Measurements from ENCODE around the gene CCK. TPM values are rescaled to one million over a fixed set of nuclear protein-coding genes. Genes with fewer than 3 reads are reported as not detected.
A peak's percentile ranks its signal among the peaks of the same experiment; 100 is the strongest.

The CCK gene
- total RNA-seq, 1 donor from 2014 or later: not detected

GRCh38 chr3:42250761-42251160, 15.2 kb downstream of the CCK start:
- Mint-ChIP-seq H3K9me3 (no peaks in the 10 kb centered on the region), H3K4me3 (no peak overlapping the region), H3K36me3 (ENCODE audit: low read depth) (no peaks in the 10 kb centered on the region), H3K4me1 (peaks cover 4% of the 10 kb centered on the region), H3K27me3 (ENCODE audit: low read depth) (peaks cover 65% of the 10 kb centered on the region), H3K27ac (ENCODE audit: unreplicated experiment) (no peak overlapping the region)
- DNase-seq (ENCODE audit: low read depth, low spot score): no peak
- TF ChIP-seq, protein P1, sequence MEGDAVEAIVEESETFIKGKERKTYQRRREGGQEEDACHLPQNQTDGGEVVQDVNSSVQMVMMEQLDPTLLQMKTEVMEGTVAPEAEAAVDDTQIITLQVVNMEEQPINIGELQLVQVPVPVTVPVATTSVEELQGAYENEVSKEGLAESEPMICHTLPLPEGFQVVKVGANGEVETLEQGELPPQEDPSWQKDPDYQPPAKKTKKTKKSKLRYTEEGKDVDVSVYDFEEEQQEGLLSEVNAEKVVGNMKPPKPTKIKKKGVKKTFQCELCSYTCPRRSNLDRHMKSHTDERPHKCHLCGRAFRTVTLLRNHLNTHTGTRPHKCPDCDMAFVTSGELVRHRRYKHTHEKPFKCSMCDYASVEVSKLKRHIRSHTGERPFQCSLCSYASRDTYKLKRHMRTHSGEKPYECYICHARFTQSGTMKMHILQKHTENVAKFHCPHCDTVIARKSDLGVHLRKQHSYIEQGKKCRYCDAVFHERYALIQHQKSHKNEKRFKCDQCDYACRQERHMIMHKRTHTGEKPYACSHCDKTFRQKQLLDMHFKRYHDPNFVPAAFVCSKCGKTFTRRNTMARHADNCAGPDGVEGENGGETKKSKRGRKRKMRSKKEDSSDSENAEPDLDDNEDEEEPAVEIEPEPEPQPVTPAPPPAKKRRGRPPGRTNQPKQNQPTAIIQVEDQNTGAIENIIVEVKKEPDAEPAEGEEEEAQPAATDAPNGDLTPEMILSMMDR (conservative IDR thresholded peaks at IDR 0.05): no peak

DNA sequence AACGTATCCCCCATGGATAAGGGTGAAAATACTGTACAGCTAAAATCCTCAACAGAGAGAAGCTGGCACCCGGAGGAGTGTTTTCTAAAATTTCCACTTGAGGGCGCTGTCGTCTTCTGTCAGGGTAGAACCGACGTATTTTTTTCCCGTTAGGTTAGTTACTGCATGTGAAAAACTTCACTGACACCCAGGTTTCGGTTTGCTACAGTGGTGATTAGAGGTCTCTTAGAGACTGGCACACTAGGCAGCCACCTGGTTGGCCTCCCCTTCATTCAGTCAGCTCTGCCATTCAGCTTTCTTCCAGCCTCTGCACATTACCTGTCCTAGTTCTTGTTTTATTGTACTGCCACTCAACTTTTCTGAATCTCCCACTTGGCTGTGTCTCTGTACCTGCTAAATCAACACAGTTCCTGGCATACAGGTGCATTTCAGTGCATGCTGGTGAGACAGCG, 18.4 kb downstream of the CCK start:
- peaks cover 4% of the 10 kb centered on the region for H3K4me1 Mint-ChIP-seq
- no peaks in the 10 kb centered on the region for H3K36me3 Mint-ChIP-seq (ENCODE audit: low read depth)
- TF ChIP-seq, protein P1 (conservative IDR thresholded peaks at IDR 0.05): peak; percentile 90
- no peak overlapping the region for H3K27ac Mint-ChIP-seq (ENCODE audit: unreplicated experiment)
- peak; percentile 63 for DNase-seq (ENCODE audit: low read depth, low spot score)
- no peaks in the 10 kb centered on the region for H3K9me3 Mint-ChIP-seq
- peaks cover 49% of the 10 kb centered on the region for H3K27me3 Mint-ChIP-seq (ENCODE audit: low read depth)
- H3K4me3 Mint-ChIP-seq: no peak overlapping the region

- TF ChIP-seq, protein P1 (conservative IDR thresholded peaks at IDR 0.05): no peak
- no peak overlapping the region for H3K4me3 Mint-ChIP-seq
- no peak for DNase-seq (ENCODE audit: low read depth, low spot score)
- H3K27me3 Mint-ChIP-seq (ENCODE audit: low read depth): peaks cover 44% of the 10 kb centered on the region
- peaks cover 4% of the 10 kb centered on the region for H3K4me1 Mint-ChIP-seq
- no peaks in the 10 kb centered on the region for H3K9me3 Mint-ChIP-seq
- H3K36me3 Mint-ChIP-seq (ENCODE audit: low read depth): no peaks in the 10 kb centered on the region
- no peak overlapping the region for H3K27ac Mint-ChIP-seq (ENCODE audit: unreplicated experiment)
These were observed 19.9 kb downstream of the CCK start for GRCh38 chr3:42246091-42246490.

GRCh38 chr3:42236611-42237010, 29.4 kb downstream of the CCK start:
- Mint-ChIP-seq H3K27ac (ENCODE audit: unreplicated experiment) (no peak overlapping the region), H3K27me3 (ENCODE audit: low read depth) (peaks cover 11% of the 10 kb centered on the region), H3K36me3 (ENCODE audit: low read depth) (peaks cover 6% of the 10 kb centered on the region), H3K4me1 (no peaks in the 10 kb centered on the region), H3K4me3 (no peak overlapping the region), H3K9me3 (peaks cover 12% of the 10 kb centered on the region)
- TF ChIP-seq, protein P1 (conservative IDR thresholded peaks at IDR 0.05): no peak
- no peak for DNase-seq (ENCODE audit: low read depth, low spot score)

DNA sequence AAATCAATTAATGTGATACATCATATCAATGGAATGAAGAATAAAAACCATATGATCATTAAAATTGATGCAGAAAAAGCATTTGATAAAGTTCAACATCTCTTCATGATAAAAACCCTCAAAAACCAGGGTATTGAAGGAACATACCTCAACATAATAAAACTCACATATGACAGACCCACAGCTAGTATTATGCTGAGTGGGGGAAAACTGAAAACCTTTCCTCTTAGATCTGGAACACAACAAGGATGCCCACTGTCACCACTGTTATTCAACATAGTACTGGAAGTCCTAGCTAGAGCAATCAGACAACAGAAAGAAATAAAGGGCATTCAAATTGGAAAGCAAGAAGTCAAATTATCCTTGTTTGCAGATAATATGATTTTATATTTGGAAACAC, 30.5 kb downstream of the CCK start:
- Mint-ChIP-seq H3K4me3 (no peak overlapping the region), H3K27me3 (ENCODE audit: low read depth) (peaks cover 11% of the 10 kb centered on the region), H3K4me1 (peaks cover 7% of the 10 kb centered on the region), H3K36me3 (ENCODE audit: low read depth) (peaks cover 6% of the 10 kb centered on the region), H3K27ac (ENCODE audit: unreplicated experiment) (no peak overlapping the region), H3K9me3 (peaks cover 12% of the 10 kb centered on the region)
- no peak for DNase-seq (ENCODE audit: low read depth, low spot score)
- TF ChIP-seq, protein P1 (conservative IDR thresholded peaks at IDR 0.05): no peak

- H3K4me3 Mint-ChIP-seq: no peak overlapping the region
- no peaks in the 10 kb centered on the region for H3K36me3 Mint-ChIP-seq (ENCODE audit: low read depth)
- no peak for DNase-seq (ENCODE audit: low read depth, low spot score)
- H3K27ac Mint-ChIP-seq (ENCODE audit: unreplicated experiment): no peak overlapping the region
- H3K27me3 Mint-ChIP-seq (ENCODE audit: low read depth): peaks cover 5% of the 10 kb centered on the region
- TF ChIP-seq, protein P1 (conservative IDR thresholded peaks at IDR 0.05): no peak
- H3K4me1 Mint-ChIP-seq: peaks cover 7% of the 10 kb centered on the region
- peaks cover 4% of the 10 kb centered on the region for H3K9me3 Mint-ChIP-seq
These were observed 35.1 kb downstream of the CCK start for GRCh38 chr3:42230860-42231259.
